GM12878 (cell line): Measurements from ENCODE around the gene OSBPL3.

Experiments used
- CEBPB ChIP-seq, 2 experiments: fragments of 150-350 bp in 1 of 2; IDR thresholded peaks; 2 replicates each; pipeline ENCODE4 v1.6.1; 2012 to 2014; ENCODE audit warnings: low read depth in 2 of 2, low read length in 2 of 2, borderline replicate concordance in 1 of 2, inconsistent platforms in 1 of 2
- NFYA ChIP-seq: IDR thresholded peaks from 2 replicates; pipeline ENCODE4 v1.6.1; 2011; ENCODE audit warnings: low read depth, mild to moderate bottlenecking, low read length, improper control_type of control experiment, borderline replicate concordance
- SP1 ChIP-seq: IDR thresholded peaks from one replicate; pipeline ENCODE4 v1.6.1; 2011; ENCODE audit warnings: low read depth, low read length
- STAT3 ChIP-seq: IDR thresholded peaks from 2 replicates; pipeline ENCODE4 v1.6.1; 2011; ENCODE audit warnings: low read depth, low read length, improper control_type of control experiment
- TARDBP ChIP-seq: IDR thresholded peaks from 2 replicates; pipeline ENCODE4 v1.6.1; 2016; ENCODE audit warnings: borderline replicate concordance
- ZNF274 ChIP-seq: IDR thresholded peaks from one replicate; pipeline ENCODE4 v1.8.0; 2011; ENCODE audit not compliant: insufficient read length, insufficient read depth
- TF ChIP-seq, protein P1 (sequence below): fragments of 450-650 bp; IDR thresholded peaks from 2 replicates; pipeline ENCODE4 v1.6.1; 2014; ENCODE audit warnings: mild to moderate bottlenecking
- TF ChIP-seq, protein P2 (sequence below), 3 experiments: IDR thresholded peaks in 2 of 3; conservative IDR thresholded peaks in 1 of 3; 2 replicates each; pipeline ENCODE4 v1.5.1; 2011; ENCODE audit warnings: low read depth in 3 of 3, low read length in 3 of 3, mild to moderate bottlenecking in 3 of 3, control low read depth in 2 of 3, moderate library complexity in 2 of 3, inconsistent platforms in 1 of 3, mixed read lengths in 1 of 3; ENCODE audit not compliant: control insufficient read depth in 2 of 3, insufficient read depth in 1 of 3; ENCODE audit errors: extremely low read depth in 1 of 3

DNA sequence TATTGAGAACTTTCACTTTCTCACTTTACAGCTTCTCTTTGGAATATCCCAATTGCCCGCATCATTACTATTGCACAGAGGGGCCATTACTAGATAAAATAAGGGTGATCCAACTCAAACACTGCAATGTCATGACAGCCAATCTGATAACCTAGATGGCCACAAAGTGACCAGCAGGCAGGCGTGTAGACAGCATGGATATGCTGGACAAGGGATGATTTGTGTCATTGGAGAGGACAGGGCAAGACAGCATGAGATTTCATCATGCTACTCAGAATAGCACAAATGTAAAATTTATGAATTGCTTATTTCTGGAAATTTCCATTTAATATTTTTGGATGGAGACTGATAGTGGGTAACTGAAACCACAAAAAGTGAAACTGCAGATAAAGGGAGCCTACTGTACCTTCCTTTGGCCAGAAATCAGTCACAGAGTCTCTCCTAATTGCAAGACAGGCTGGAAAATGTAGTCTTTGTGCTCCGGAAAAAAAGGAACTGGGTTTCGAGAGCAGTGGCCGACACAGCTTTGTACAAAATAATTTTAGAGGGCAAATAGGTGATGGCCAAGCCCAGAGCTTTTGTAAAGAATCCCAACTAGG is 216.6 kb downstream of the OSBPL3 start:
- TF ChIP-seq ZNF274 (no peak), NFYA (no peak), STAT3 (no peak), TARDBP (no peak), SP1 (no peak), CEBPB (IDR thresholded peaks at IDR 0.05; ENCODE audit: borderline replicate concordance in 1 of 2, low read depth in 2 of 2, low read length in 2 of 2) (no peak)
- TF ChIP-seq, protein P1, sequence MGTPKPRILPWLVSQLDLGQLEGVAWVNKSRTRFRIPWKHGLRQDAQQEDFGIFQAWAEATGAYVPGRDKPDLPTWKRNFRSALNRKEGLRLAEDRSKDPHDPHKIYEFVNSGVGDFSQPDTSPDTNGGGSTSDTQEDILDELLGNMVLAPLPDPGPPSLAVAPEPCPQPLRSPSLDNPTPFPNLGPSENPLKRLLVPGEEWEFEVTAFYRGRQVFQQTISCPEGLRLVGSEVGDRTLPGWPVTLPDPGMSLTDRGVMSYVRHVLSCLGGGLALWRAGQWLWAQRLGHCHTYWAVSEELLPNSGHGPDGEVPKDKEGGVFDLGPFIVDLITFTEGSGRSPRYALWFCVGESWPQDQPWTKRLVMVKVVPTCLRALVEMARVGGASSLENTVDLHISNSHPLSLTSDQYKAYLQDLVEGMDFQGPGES = no peak
- TF ChIP-seq, protein P2, sequence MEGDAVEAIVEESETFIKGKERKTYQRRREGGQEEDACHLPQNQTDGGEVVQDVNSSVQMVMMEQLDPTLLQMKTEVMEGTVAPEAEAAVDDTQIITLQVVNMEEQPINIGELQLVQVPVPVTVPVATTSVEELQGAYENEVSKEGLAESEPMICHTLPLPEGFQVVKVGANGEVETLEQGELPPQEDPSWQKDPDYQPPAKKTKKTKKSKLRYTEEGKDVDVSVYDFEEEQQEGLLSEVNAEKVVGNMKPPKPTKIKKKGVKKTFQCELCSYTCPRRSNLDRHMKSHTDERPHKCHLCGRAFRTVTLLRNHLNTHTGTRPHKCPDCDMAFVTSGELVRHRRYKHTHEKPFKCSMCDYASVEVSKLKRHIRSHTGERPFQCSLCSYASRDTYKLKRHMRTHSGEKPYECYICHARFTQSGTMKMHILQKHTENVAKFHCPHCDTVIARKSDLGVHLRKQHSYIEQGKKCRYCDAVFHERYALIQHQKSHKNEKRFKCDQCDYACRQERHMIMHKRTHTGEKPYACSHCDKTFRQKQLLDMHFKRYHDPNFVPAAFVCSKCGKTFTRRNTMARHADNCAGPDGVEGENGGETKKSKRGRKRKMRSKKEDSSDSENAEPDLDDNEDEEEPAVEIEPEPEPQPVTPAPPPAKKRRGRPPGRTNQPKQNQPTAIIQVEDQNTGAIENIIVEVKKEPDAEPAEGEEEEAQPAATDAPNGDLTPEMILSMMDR (IDR thresholded peaks at IDR 0.05 in 2 of 3, conservative IDR thresholded peaks at IDR 0.05 in 1 of 3; ENCODE audit: control insufficient read depth in 2 of 3, extremely low read depth in 1 of 3, insufficient read depth in 1 of 3, low read depth in 3 of 3, low read length in 3 of 3) = no peak
